Measurements from ENCODE around the gene TPP1. TPM values are rescaled to one million over a fixed set of nuclear protein-coding genes. Genes with fewer than 3 reads are reported as not detected.

Gene TPP1
- total RNA-seq, 4 donors from 2014 or later: 13.9 to 43.4 (median 19.6) TPM

DNA sequence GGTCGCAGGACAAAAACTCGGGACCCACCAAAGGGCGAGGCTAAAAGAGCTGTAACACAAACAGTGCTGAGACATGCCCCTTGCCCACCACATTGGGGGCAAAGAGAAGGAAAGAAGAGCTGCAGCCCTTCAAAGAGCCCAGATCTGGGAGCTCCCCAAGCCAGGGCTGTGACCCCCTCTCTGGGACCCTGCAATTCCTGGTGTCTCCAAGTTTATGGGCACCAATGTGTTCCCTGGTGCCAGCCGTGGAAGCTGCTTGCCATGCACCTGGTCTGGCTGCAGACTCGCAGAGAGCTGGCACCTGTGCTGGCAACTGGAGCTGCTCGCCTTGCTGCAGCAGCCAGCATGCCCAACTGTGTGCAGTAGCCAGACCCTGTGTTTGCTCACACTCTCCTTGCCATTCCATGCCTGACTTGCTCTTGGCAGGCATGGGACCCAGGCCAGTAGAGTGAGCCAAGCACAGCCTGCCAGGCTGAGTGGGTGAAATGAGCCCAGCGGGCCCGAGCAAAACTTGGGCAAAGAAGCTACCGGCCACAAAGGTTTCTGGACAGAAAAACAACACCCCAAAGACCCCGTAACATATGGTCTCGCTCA lies 31.8 kb downstream of the TPP1 start:
- no peak for TF ChIP-seq POLR2A (IDR thresholded peaks at IDR 0.05)
- TF ChIP-seq, protein P1, sequence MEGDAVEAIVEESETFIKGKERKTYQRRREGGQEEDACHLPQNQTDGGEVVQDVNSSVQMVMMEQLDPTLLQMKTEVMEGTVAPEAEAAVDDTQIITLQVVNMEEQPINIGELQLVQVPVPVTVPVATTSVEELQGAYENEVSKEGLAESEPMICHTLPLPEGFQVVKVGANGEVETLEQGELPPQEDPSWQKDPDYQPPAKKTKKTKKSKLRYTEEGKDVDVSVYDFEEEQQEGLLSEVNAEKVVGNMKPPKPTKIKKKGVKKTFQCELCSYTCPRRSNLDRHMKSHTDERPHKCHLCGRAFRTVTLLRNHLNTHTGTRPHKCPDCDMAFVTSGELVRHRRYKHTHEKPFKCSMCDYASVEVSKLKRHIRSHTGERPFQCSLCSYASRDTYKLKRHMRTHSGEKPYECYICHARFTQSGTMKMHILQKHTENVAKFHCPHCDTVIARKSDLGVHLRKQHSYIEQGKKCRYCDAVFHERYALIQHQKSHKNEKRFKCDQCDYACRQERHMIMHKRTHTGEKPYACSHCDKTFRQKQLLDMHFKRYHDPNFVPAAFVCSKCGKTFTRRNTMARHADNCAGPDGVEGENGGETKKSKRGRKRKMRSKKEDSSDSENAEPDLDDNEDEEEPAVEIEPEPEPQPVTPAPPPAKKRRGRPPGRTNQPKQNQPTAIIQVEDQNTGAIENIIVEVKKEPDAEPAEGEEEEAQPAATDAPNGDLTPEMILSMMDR (IDR thresholded peaks at IDR 0.05 in 4 of 5, conservative IDR thresholded peaks at IDR 0.05 in 1 of 5): no peak
- peak overlapping the region in 3 of 4 donors; percentile 33 to 46 (median 44) for H3K27ac ChIP-seq
- peaks cover 0 to 3% of the 10 kb centered on the region in 2 donors for H3K4me1 ChIP-seq
- no peak overlapping the region for H3K4me3 ChIP-seq
- peaks cover 0 to 14% (median 0%) of the 10 kb centered on the region in 3 donors for H3K9me3 ChIP-seq
- no peaks in the 10 kb centered on the region for H3K27me3 ChIP-seq
- ATAC-seq (peak in 1 of 2 donors; percentile 84), DNase-seq (peak in 1 of 2 donors; percentile 44)
- peaks cover 0 to 8% of the 10 kb centered on the region in 2 donors for H3K36me3 ChIP-seq
- intact Hi-C loops (cut with DNase I; ENCODE audit: low total_unique reads): no loop called here
- in situ Hi-C loops (cut with MboI; ENCODE audit: low sequenced_read_pairs in 4 of 4): no loop called here

DNA sequence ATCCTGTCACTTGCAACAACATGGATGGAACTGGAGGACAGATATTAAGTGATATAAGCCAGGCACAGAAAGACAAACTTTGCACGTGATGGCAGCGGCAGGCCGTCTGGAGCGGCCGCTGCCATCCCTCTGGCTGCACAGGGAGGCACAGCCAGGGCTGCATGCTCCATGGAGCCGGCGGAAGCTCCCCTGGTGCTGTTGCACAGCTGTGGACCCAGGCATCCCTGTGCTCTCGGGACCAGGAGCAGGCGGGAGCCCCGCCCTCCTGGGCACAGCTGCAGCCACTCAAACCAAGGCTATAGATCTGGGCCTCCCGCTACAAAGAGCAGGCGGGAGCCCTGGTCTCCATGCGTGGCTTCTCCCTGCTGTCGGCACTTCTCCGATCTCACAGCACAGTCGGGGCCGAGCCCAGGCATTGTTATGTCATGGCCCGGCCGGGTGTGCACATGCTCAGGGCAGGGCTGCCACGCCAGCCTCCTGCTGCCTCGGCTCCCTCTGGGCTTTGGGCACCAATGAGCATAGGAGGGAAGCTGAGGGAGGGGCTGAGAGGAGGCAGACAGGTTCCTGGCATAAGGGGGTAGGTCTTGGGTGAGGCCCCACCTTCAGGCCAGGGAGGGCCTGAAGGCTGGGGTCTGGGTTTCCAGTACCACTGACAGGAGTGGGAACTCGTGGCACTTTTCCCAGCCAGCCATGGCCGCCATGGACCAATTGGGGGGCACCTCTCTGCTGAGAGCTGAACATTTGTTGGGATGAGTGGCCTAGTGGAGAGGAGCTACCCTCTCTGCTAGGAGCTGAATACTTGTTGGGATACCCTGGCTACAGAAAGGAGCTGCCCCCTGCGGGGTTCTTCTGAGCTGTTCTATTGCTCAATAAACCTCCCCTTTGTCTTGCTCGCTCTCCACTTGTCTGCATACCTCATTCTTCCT lies 32.5 kb downstream of the TPP1 start:
- H3K9me3 ChIP-seq: peaks cover 0 to 14% (median 0%) of the 10 kb centered on the region in 3 donors
- ATAC-seq (no peak), DNase-seq (no peak)
- H3K27ac ChIP-seq: no peak overlapping the region
- in situ Hi-C loops (cut with MboI; ENCODE audit: low sequenced_read_pairs in 4 of 4): no loop called here
- peaks cover 0 to 3% of the 10 kb centered on the region in 2 donors for H3K4me1 ChIP-seq
- peaks cover 0 to under 1% of the 10 kb centered on the region in 2 donors for H3K36me3 ChIP-seq
- no peaks in the 10 kb centered on the region for H3K27me3 ChIP-seq
- intact Hi-C loops (cut with DNase I; ENCODE audit: low total_unique reads): no loop called here
- H3K4me3 ChIP-seq: no peak overlapping the region
- no peak for TF ChIP-seq POLR2A (IDR thresholded peaks at IDR 0.05)
- TF ChIP-seq, protein P1 (IDR thresholded peaks at IDR 0.05 in 4 of 5, conservative IDR thresholded peaks at IDR 0.05 in 1 of 5): no peak

DNA sequence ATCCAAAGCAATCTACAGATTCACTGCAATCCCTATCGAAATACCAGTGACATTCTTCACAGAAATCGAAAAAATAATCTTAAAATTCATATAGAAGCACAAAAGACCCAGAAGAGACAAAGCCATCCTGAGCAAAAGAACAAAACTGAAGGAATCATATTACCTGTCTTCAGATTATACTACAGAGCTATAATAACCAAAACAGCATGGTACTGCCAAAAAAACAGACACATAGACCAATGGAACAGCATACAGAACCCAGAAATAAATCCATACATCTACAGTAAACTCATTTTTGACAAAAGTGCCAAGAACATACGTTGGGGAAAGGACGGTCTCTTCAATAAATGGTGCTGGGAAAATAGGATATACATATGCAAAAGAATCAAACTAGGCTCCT lies 34.7 kb downstream of the TPP1 start:
- DNase-seq (no peak), ATAC-seq (no peak)
- H3K27me3 ChIP-seq: no peaks in the 10 kb centered on the region
- intact Hi-C loops (cut with DNase I; ENCODE audit: low total_unique reads): no loop called here
- H3K9me3 ChIP-seq: peaks cover 0 to 14% (median 0%) of the 10 kb centered on the region in 3 donors
- in situ Hi-C loops (cut with MboI; ENCODE audit: low sequenced_read_pairs in 4 of 4): no loop called here
- no peak overlapping the region for H3K27ac ChIP-seq
- H3K36me3 ChIP-seq: no peaks in the 10 kb centered on the region
- peaks cover 0 to 3% of the 10 kb centered on the region in 2 donors for H3K4me1 ChIP-seq
- TF ChIP-seq POLR2A (IDR thresholded peaks at IDR 0.05): no peak
- TF ChIP-seq, protein P1 (IDR thresholded peaks at IDR 0.05 in 4 of 5, conservative IDR thresholded peaks at IDR 0.05 in 1 of 5): no peak
- H3K4me3 ChIP-seq: no peak overlapping the region

DNA sequence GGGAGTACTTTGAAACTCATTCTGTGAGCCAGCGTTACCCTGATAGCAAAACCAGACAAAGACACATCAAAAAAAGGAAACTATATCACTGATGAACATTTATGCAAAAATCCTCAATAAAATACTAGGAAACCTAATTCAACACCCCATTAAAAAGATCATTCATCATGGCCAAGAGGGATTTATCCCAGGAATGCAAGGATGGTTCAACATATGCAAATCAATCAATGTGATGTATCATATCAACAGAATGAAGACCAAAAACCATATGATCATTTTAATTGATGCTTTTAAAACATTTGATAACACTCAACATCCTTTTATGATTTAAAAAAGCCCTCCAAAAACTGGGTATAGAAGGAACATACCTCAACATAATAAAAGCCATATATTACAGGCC lies 35.6 kb downstream of the TPP1 start:
- no peak overlapping the region for H3K27ac ChIP-seq
- TF ChIP-seq POLR2A (IDR thresholded peaks at IDR 0.05): no peak
- TF ChIP-seq, protein P1 (IDR thresholded peaks at IDR 0.05 in 4 of 5, conservative IDR thresholded peaks at IDR 0.05 in 1 of 5): no peak
- no peak for ATAC-seq
- H3K9me3 ChIP-seq: peaks cover 0 to 14% (median 0%) of the 10 kb centered on the region in 3 donors
- intact Hi-C loops (cut with DNase I; ENCODE audit: low total_unique reads) (no loop called here), in situ Hi-C loops (cut with MboI; ENCODE audit: low sequenced_read_pairs in 4 of 4) (no loop called here)
- no peak for DNase-seq
- no peak overlapping the region for H3K4me3 ChIP-seq
- peaks cover 0 to 3% of the 10 kb centered on the region in 2 donors for H3K4me1 ChIP-seq
- H3K27me3 ChIP-seq: no peaks in the 10 kb centered on the region
- H3K36me3 ChIP-seq: no peaks in the 10 kb centered on the region
